GM12873 (cell line): ENCODE measurements around the gene GIMAP5.

Source experiments
- TF ChIP-seq, protein P1 (sequence below): IDR thresholded peaks from 2 replicates; pipeline ENCODE4 v1.5.1; 2012; ENCODE audit warnings: low read depth, mild to moderate bottlenecking, moderate library complexity, low read length, control low read depth; ENCODE audit not compliant: insufficient read depth; ENCODE audit errors: missing control alignments

Gene GIMAP5

DNA sequence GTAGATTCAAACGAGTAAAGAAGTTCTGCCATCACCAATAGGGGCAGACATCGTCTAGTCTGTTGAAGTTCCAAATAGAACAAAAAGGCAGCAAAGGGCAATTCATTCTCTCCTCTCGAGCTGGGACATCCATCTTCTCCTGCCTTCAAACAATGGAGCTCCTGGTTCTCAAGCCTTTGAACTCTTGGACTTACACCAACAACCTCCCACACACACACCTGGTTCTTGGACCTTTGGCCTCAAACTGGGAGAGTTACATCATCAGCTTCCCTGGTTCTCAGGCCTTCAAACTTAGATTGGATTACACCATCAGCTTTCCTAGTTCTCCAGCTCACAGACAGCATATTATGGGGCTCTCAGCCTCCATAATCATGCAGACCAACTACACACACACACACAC is 9.8 kb upstream of the GIMAP5 start:
- TF ChIP-seq, protein P1, sequence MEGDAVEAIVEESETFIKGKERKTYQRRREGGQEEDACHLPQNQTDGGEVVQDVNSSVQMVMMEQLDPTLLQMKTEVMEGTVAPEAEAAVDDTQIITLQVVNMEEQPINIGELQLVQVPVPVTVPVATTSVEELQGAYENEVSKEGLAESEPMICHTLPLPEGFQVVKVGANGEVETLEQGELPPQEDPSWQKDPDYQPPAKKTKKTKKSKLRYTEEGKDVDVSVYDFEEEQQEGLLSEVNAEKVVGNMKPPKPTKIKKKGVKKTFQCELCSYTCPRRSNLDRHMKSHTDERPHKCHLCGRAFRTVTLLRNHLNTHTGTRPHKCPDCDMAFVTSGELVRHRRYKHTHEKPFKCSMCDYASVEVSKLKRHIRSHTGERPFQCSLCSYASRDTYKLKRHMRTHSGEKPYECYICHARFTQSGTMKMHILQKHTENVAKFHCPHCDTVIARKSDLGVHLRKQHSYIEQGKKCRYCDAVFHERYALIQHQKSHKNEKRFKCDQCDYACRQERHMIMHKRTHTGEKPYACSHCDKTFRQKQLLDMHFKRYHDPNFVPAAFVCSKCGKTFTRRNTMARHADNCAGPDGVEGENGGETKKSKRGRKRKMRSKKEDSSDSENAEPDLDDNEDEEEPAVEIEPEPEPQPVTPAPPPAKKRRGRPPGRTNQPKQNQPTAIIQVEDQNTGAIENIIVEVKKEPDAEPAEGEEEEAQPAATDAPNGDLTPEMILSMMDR, result no peak

DNA sequence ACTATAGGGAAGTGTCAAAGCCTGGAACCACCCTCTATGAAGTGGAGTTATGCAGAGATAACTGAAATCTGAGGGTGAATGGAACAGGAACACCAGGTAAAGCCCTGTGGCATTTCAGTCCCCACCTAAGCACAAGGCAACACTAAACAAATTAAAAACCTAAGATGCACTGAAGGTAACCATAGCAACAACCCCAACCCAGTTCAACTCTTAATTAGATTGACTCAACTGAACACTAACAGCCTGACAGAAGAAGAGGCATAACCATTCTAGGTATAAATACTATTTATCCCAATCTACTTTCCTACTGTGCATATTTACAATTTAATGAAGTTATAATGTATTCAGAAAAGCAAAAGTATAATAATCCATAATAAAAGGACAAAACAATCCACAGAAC is 9.2 kb upstream of the GIMAP5 start:
- TF ChIP-seq, protein P1, result no peak

DNA sequence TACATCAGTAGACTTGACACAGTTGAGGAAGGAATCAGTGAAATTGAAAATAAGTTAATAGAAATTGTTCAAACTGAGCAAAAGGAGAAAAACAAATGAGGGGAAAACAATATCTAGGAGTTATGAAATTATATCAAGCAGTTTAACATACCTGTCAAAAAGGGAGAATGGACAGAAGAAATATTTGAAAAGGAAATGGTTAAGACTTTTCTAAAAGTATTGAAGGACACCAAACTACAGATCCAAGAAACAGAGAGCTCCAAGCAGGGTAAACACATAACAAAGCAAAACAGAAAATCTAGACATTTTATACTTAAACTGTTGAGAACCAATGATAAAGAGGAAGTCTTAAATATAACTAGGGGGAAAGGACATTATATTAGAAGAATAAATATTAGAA is 8.6 kb upstream of the GIMAP5 start:
- TF ChIP-seq, protein P1, result no peak

DNA sequence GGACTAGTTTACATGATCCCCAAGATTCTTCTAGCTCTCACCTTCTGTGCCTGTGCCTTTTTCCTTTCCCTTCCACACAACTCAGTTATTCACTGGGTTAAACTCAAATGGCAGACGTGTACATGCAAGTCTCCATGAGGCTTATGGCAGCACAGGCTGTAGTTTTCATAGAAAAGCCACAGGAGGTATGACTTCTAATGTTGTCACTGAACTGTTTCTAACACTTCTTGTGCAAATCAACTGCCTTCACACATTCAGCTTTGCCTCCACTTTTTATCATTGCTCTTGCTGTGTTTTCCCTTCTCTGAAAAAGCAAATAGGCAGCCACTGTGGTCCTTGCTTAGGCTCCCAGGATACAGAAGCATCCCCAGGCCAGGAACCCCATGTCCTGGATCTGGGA is 5.3 kb upstream of the GIMAP5 start:
- TF ChIP-seq, protein P1, result no peak

DNA sequence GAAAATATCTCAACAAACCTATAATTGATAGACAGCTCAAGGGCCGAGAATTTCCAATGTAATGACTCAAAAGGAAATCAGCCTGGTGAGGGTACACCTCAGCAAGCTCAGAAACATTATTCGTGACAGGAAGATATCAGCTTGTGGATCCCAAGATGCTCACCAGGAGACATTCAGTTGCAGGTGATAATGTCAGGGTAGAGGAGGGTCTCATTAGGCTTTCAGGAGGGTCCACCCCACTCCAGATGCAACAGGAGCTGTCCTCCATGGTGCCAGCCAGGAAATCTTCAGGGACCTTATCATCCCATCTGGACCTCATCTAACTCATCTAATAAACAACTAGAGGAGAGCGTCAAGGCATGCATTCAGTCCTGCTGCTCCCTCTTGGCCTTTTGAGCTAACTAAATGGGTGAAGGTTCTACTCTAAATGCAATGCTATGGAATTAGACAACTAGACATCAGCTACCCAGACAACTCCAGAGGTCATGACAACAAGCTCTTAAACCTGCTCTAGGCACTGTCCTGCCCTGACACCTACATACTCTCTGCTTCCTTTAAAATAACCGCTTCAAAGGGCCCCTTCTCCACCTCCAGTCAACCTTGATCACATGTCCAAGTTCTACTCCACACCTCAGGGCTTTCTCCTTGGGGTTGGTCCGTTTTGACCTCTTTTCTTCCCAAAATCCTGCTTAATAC is 4.3 kb upstream of the GIMAP5 start:
- TF ChIP-seq, protein P1, result no peak

DNA sequence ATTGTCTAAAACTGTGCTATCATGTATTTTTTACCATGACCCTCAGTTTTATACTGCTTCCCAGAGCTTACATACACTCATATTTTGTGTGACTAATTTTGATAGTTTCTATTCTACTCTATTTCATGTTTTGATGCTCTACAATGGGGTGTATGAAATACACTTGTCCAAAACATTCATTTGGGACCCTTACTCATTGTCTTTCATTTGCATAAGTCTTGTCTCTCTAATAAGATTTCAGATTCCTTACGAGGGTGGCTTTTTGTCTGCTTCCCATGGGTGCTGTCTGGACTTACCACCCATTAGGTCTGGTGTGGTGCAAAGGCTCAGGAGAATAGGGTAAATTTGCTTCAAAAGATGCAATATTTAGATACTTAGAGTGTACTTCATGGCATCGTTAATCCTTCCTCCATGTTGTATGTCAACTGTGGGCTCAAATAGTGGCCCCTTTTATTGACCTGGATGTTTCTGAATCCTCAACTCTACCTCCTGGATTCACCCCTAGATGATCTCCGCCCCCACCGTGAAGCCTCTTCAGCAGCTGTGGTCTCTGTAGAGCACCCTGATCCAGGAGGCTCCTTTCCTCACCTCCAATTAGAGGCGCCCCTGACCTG is 3.6 kb upstream of the GIMAP5 start:
- TF ChIP-seq, protein P1, result no peak

DNA sequence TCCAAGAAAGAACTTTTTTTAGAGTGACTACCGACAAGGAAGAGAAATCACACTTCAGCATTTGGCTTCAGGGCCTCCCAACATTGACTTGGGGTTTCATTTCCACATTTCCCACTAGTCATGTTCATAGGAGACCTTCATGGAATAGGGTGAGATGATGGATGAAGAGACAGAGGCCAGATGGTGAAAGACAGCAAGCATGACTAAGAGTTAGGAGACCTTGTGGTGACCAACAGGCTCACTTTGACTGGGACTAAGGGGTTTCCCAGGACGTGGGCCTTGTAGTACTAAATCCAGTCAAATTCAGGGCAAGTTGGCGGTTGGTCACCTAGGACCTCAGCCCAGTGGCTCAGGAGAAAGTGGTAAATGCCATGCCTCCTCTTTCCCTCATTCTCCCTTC is 3.0 kb upstream of the GIMAP5 start:
- TF ChIP-seq, protein P1, result no peak
